ENCODE results near the gene CCDC57.

Gene CCDC57

GRCh38 chr17:82089723-82090548, 122.7 kb downstream of the CCDC57 start:
- no peak for DNase-seq

GRCh38 chr17:82088838-82089722, 123.6 kb downstream of the CCDC57 start:
- DNase-seq = no peak

GRCh38 chr17:82087961-82088837, 124.4 kb downstream of the CCDC57 start:
- no peak for DNase-seq

GRCh38 chr17:82086941-82087906, 125.4 kb downstream of the CCDC57 start:
- DNase-seq = no peak

DNA sequence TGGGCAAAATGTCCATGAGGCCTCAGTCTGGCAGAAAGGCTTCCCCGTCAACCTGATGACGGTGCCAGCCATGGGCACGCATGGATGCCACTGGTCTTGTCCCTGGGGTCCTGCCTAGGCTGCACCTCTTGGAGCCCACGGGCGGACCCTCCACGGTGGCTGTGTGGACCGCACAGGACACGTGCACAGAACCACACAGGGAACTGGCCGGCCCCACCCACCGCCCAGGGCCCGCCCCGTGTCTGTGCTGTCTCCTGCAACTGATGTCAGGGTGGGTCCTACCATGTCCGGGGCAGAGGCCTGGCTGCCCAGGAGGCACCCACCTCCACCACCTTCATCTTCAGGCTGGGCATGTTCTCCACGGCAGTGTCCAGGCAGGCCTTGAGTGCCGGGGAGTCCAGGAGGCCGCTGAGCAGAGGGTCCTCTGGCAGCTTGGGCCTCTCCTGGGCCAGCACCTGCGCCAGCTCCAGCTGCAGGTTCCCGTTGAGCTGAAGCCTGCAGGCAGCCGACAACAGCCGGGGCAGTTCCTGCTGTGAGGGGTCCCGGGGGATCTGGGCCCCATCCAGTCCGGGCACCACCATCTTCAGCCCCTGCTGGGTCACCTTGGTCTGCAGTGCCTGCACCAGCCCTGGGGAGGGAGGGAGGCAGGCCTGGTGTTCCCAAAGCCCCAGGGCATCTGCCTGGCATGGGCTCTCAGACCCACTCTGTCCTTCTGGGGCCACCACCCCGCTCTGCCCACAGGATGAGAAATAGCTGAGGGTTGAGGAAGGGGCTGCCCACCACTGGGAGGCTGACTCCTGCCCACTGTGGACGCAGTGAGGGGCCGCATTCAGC, 126.5 kb downstream of the CCDC57 start:
- no peak for DNase-seq

- DNase-seq = no peak
Observed at GRCh38 chr17:82085031-82085861, 127.4 kb downstream of the CCDC57 start.

DNA sequence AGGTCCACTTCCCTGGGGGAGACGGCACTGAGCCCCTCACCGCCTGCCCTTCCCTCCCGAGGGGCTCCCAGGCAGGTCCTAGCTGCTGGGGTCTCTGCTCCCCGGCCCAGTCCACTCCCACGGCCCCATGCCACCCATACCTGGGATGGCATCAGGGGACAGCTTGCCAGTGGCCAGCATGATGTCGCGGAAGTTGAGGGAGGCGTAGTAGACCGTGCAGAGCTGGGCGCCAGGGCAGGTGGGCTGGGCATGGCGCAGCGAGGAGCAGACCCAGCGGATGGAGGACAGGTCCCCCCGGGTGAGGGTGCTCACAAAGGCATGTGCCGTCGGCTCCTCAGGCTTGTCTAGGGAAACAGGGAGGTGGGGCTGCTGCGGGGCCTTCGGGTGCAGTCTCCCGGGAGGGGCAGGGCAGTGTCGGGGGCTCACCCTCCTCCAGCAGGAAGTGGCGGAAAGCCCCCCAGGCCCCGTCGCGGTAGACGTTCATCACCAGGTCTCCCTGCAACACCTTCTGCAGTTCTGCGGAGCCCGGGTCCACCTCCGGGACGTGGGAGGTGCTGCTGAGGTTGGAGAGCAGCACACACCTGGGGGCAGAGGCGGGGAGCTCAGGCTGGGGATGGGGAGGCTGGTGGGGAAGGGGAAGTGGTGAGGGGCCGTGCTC, 128.1 kb downstream of the CCDC57 start:
- no peak for DNase-seq

- DNase-seq = no peak
Observed at GRCh38 chr17:82083533-82084359, 128.9 kb downstream of the CCDC57 start.

DNA sequence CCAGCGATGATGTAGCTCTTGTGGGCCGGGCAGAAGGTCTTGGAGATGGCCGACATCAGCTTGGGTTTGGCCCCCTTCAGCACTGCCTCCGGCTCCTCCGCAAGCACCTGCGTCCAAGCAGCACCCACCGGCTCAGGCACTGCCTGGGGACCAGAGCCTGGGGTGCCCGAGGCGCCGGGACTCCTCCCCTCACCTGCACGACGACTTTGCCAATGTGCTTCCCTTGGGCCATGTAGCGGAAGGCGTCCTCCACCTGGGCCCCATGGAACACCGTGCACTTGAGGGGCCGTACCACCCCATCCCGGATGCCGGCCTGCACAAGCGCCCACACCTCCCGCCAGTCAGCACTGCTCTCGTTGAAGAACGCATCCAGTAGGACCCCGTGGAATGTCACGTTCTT, 129.6 kb downstream of the CCDC57 start:
- no peak for DNase-seq

DNA sequence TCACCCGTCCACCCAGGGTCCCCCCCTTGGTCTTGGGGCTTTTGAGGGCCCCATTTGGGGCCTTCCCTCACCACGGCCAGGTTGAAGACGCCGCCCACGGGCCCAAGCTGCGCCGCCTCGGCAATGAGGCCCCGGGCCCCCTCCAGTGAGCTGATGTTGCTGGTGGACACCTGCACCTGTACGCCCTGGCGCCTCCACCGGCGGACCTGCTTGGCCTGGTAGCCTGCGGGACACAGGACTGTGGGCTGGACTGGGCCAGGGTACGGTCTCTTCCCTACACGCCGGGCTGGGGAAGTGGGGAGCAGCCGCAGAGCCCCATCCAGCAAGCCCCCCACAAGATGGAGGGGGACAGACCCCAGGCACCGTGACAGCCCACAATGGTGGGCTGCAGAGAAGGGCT, 130.2 kb downstream of the CCDC57 start:
- DNase-seq = no peak

DNA sequence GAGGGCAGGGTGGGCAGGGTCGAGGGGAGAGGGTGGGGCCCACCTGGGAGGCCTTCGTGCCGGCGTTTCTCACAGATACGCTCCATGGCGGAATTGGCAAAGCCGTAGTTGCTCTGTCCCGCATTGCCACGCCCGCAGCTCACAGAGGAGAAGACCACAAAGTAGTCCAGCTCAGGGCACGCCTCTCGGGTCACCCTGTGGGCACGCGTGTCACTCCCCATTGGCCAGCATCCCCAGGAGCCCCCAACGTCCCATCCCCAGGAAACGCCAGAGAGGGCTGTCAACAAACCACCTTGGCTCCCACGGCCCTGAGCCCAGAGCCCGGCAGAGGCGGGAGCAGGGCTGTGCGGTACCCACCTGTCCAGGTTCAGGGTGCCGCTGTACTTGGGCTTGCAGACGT, 130.7 kb downstream of the CCDC57 start:
- no peak for DNase-seq

GRCh38 chr17:82081546-82081945, 131.1 kb downstream of the CCDC57 start:
- no peak for DNase-seq

DNA sequence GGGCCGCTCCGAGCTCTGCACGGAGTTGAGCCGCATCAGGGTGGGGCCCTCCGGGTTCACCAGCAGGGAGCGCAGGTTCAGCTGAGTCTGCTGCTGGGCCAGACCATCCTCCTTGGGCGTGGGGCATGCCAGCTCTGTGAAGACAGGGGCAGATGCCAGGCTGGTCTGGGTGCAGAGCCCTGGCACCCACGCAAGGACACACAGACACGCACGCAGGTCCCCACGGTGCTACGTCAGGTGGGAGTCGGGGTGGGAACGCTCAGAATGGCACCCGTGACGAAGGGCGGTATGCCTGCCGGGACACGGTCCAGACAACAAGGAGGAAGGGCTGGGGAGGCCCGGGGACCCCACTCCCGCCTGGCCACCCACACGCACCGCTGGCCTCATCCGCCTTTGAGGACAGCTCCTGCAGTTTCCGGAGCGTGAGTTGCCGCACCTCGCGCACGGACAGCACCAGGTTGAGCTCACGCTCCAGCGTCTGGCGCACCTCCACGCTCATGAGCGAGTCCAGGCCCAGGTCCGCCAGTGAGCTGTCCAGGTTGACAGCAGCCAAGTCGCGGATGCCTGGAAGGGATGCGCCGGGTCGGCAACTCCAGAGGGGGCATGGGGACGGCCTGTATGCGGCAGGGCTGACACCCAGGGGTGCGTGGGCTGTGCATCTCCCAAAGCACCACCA, 131.7 kb downstream of the CCDC57 start:
- DNase-seq = no peak

GRCh38 chr17:82080048-82080788, 132.4 kb downstream of the CCDC57 start:
- DNase-seq = no peak

- DNase-seq = no peak
Observed at GRCh38 chr17:82079001-82079677, 133.5 kb downstream of the CCDC57 start.

DNA sequence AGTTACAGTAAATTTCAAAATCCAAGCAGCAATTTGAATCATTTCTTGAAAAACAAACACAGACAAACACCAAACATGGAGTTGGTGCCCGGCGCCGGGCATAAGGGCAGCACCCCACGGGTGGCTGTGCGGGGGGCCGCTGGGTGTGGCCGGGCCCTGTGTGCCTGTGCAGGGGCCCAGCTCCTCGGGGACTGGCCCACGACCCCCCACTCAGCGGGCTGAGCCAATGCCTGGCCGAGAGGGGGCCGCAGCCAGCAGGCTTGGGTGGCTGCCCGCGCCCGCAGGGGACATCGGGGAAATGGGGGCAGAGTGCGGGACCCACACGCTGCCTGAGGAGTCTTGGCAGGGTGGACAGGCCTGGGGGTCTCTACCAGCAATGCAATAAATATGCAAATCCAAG, 134.2 kb downstream of the CCDC57 start:
- no peak for DNase-seq
